K562 (cell line): ENCODE data around the gene PIEZO2. TPM values are rescaled to one million over a fixed set of nuclear protein-coding genes. Genes with fewer than 3 reads are reported as not detected.
A peak's percentile ranks its signal among the peaks of the same experiment; 100 is the strongest.

Source experiments
- CEBPG ChIP-seq, 3 experiments: fragments of 200-800 bp in 1 of 3; sonication (Bioruptor generic) in 1 of 3; sonication (generic) in 1 of 3; formaldehyde crosslinking in 1 of 3; IDR thresholded peaks in 2 of 3; conservative IDR thresholded peaks in 1 of 3; 2 replicates each; pipeline versions ENCODE4 v1.6.1 to v1.8.0; 2016 to 2022; ENCODE audit warnings: missing compliant biosample characterization in 2 of 3, missing genetic modification characterization in 2 of 3, mild to moderate bottlenecking in 1 of 3, missing genetic modification reagents in 1 of 3
- DPF2 ChIP-seq: fragments of 450-650 bp; IDR thresholded peaks from 2 replicates; pipeline ENCODE4 v1.6.1; 2016
- EP300 ChIP-seq: IDR thresholded peaks from 2 replicates; pipeline ENCODE4 v1.6.1; 2012; ENCODE audit warnings: low read length, improper control_type of control experiment
- KDM1A ChIP-seq, 2 experiments: fragments of 450-650 bp; IDR thresholded peaks; 2 replicates each; pipeline ENCODE4 v1.6.1; 2016; ENCODE audit warnings: mild to moderate bottlenecking in 2 of 2
- KLF16 ChIP-seq: IDR thresholded peaks from 2 replicates; pipeline ENCODE4 v1.6.1; 2016; ENCODE audit warnings: antibody characterized with exemption
- MTA2 ChIP-seq: fragments of 450-650 bp; IDR thresholded peaks from 2 replicates; pipeline ENCODE4 v1.6.1; 2016; ENCODE audit warnings: low read depth
- RCOR1 ChIP-seq, 2 experiments: IDR thresholded peaks; 2 replicates each; pipeline ENCODE4 v1.6.1; 2012; ENCODE audit warnings: low read depth in 2 of 2, low read length in 2 of 2, borderline replicate concordance in 1 of 2, improper control_type of control experiment in 1 of 2
- TCF3 ChIP-seq: sonication (generic); formaldehyde crosslinking; IDR thresholded peaks from 2 replicates; pipeline ENCODE4 v1.4.0; 2020; ENCODE audit warnings: mild to moderate bottlenecking, missing genetic modification reagents
- TEAD4 ChIP-seq, 2 experiments: sonication (generic) in 1 of 2; formaldehyde crosslinking in 1 of 2; IDR thresholded peaks; 2 replicates each; pipeline versions ENCODE4 v1.6.1 to v1.8.0; 2012 to 2022; ENCODE audit warnings: borderline replicate concordance in 1 of 2, inconsistent platforms in 1 of 2, low read length in 1 of 2, mild to moderate bottlenecking in 1 of 2, missing genetic modification reagents in 1 of 2
- polyA plus RNA-seq, 8 experiments: library from polyadenylated mRNA; depleted of rRNA in 4 of 8; stranded (reverse) in 5 of 8; unstranded in 3 of 8; fragments of >200 nt; fragmentation: Nextera tagmentation in 2 of 8; fragmentation: Illumina TruSeq in 1 of 8; extraction: Ambion mirVana in 2 of 8; extraction: Trizol in 1 of 8; gene quantifications; 2 replicates each; pipeline versions ENCODE4 v1.2.1 to v1.2.3, GENCODE V29; 2011 to 2014; ENCODE audit warnings: inconsistent platforms in 1 of 8, missing spikeins in 1 of 8
- total RNA-seq, 7 experiments: library from RNA; depleted of rRNA in 6 of 7; stranded (reverse); fragments of >200 nt in 6 of 7; fragmentation: Illumina TruSeq in 2 of 7; extraction: Trizol in 2 of 7; gene quantifications; 2 replicates each; pipeline versions ENCODE4 v1.2.1 to v1.2.3, GENCODE V29; 2011 to 2021; ENCODE audit warnings: low replicate concordance in 1 of 7
- TF ChIP-seq, protein P1 (sequence below), 2 experiments: fragments of 150-350 bp in 1 of 2; IDR thresholded peaks; 2 replicates each; pipeline ENCODE4 v1.6.1; 2012 to 2016; ENCODE audit warnings: low read depth in 2 of 2, low read length in 2 of 2, mild to moderate bottlenecking in 1 of 2, moderate library complexity in 1 of 2
- TF ChIP-seq, protein P2 (sequence below): IDR thresholded peaks from 2 replicates; pipeline ENCODE4 v1.6.1; 2014; ENCODE audit warnings: antibody characterized with exemption
- TF ChIP-seq, protein P3 (sequence below), 2 experiments: fragments of 200-800 bp in 1 of 2; sonication (Bioruptor generic) in 1 of 2; sonication (generic) in 1 of 2; formaldehyde crosslinking in 1 of 2; IDR thresholded peaks in 1 of 2; conservative IDR thresholded peaks in 1 of 2; 2 replicates each; pipeline versions ENCODE4 v1.5.0 to v1.6.1; 2016 to 2020; ENCODE audit warnings: missing compliant biosample characterization in 1 of 2, missing genetic modification characterization in 1 of 2, missing genetic modification reagents in 1 of 2
- TF ChIP-seq, protein P4 (sequence below), 2 experiments: IDR thresholded peaks in 1 of 2; conservative IDR thresholded peaks in 1 of 2; 2 replicates each; pipeline ENCODE4 v1.6.1; 2016; ENCODE audit warnings: low read depth in 2 of 2, mild to moderate bottlenecking in 1 of 2, missing compliant biosample characterization in 1 of 2, missing genetic modification characterization in 1 of 2, moderate library complexity in 1 of 2
- TF ChIP-seq, protein P5 (sequence below): fragments of 250-450 bp; sonication (Bioruptor Pico); IDR thresholded peaks from 2 replicates; pipeline ENCODE4 v1.8.0; 2021; ENCODE audit warnings: moderate library complexity, mild to moderate bottlenecking, inconsistent platforms

The PIEZO2 gene
- total and polyA plus RNA-seq, 9 of the 15 experiments (the other 6 are each of a cell fraction or from before 2014, with no cell fraction given): 0.54 to 4.1 (median 2.0) TPM

DNA sequence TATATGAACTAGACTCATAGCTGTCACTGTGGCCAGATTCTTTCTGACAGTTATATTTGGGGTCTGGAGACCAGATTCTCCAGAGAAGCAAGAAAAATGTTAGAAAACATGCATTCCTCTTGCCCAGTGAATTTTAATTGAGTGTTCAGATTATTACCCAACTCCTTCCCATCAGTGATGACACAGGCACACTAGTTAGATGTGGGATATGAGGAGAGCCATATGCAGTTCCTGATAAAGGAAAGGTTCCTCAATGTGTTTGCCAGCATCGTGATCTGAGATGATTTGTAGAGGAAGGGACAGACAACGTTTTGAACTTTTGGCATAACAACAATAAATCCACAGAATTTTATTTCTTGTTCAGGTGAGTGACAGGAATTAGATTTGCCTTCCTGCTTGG, 308.6 kb downstream of the PIEZO2 start (continued):
- TF ChIP-seq, protein P1, sequence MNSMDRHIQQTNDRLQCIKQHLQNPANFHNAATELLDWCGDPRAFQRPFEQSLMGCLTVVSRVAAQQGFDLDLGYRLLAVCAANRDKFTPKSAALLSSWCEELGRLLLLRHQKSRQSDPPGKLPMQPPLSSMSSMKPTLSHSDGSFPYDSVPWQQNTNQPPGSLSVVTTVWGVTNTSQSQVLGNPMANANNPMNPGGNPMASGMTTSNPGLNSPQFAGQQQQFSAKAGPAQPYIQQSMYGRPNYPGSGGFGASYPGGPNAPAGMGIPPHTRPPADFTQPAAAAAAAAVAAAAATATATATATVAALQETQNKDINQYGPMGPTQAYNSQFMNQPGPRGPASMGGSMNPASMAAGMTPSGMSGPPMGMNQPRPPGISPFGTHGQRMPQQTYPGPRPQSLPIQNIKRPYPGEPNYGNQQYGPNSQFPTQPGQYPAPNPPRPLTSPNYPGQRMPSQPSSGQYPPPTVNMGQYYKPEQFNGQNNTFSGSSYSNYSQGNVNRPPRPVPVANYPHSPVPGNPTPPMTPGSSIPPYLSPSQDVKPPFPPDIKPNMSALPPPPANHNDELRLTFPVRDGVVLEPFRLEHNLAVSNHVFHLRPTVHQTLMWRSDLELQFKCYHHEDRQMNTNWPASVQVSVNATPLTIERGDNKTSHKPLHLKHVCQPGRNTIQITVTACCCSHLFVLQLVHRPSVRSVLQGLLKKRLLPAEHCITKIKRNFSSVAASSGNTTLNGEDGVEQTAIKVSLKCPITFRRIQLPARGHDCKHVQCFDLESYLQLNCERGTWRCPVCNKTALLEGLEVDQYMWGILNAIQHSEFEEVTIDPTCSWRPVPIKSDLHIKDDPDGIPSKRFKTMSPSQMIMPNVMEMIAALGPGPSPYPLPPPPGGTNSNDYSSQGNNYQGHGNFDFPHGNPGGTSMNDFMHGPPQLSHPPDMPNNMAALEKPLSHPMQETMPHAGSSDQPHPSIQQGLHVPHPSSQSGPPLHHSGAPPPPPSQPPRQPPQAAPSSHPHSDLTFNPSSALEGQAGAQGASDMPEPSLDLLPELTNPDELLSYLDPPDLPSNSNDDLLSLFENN (IDR thresholded peaks at IDR 0.05; ENCODE audit: low read depth in 2 of 2, low read length in 2 of 2): peak in 1 of 2 experiments; percentile 73; a peak in 2 of 4 replicates
- TF ChIP-seq KDM1A (IDR thresholded peaks at IDR 0.05): 0 out of 4 replicates have a peak, but pooled peaks of 1 of the 2 experiments have one; percentile 13
- TF ChIP-seq KLF16: peak; percentile 76
- peak; percentile 76; the same call in 1 of the 2 replicates for TF ChIP-seq EP300
- peak in 1 of 2 experiments; percentile 59; a peak in 1 of 4 replicates for TF ChIP-seq RCOR1 (IDR thresholded peaks at IDR 0.05; ENCODE audit: borderline replicate concordance in 1 of 2, low read depth in 2 of 2, low read length in 2 of 2)
- peak; percentile 76 for TF ChIP-seq DPF2
- TF ChIP-seq TCF3 (CRISPR knock-in tag): peak; percentile 80
- TF ChIP-seq, protein P2, sequence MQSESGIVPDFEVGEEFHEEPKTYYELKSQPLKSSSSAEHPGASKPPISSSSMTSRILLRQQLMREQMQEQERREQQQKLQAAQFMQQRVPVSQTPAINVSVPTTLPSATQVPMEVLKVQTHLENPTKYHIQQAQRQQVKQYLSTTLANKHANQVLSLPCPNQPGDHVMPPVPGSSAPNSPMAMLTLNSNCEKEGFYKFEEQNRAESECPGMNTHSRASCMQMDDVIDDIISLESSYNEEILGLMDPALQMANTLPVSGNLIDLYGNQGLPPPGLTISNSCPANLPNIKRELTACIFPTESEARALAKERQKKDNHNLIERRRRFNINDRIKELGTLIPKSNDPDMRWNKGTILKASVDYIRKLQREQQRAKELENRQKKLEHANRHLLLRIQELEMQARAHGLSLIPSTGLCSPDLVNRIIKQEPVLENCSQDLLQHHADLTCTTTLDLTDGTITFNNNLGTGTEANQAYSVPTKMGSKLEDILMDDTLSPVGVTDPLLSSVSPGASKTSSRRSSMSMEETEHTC: 0 out of 2 replicates have a peak, but pooled peaks have one; percentile 24
- peak; percentile 83 for TF ChIP-seq MTA2
- TF ChIP-seq, protein P3, sequence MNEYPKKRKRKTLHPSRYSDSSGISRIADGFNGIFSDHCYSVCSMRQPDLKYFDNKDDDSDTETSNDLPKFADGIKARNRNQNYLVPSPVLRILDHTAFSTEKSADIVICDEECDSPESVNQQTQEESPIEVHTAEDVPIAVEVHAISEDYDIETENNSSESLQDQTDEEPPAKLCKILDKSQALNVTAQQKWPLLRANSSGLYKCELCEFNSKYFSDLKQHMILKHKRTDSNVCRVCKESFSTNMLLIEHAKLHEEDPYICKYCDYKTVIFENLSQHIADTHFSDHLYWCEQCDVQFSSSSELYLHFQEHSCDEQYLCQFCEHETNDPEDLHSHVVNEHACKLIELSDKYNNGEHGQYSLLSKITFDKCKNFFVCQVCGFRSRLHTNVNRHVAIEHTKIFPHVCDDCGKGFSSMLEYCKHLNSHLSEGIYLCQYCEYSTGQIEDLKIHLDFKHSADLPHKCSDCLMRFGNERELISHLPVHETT (CRISPR knock-in tag; conservative IDR thresholded peaks at IDR 0.05 in 1 of 2, IDR thresholded peaks at IDR 0.05 in 1 of 2): 0 out of 4 replicates have a peak, but pooled peaks of 1 of the 2 experiments have one; percentile 22
- TF ChIP-seq, protein P4, sequence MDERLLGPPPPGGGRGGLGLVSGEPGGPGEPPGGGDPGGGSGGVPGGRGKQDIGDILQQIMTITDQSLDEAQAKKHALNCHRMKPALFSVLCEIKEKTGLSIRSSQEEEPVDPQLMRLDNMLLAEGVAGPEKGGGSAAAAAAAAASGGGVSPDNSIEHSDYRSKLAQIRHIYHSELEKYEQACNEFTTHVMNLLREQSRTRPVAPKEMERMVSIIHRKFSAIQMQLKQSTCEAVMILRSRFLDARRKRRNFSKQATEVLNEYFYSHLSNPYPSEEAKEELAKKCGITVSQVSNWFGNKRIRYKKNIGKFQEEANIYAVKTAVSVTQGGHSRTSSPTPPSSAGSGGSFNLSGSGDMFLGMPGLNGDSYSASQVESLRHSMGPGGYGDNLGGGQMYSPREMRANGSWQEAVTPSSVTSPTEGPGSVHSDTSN (CRISPR knock-in tag; IDR thresholded peaks at IDR 0.05; ENCODE audit: low read depth): no peak
- TF ChIP-seq, protein P4 (tag; conservative IDR thresholded peaks at IDR 0.05; ENCODE audit: low read depth): peak; percentile 62
- TF ChIP-seq, protein P5, sequence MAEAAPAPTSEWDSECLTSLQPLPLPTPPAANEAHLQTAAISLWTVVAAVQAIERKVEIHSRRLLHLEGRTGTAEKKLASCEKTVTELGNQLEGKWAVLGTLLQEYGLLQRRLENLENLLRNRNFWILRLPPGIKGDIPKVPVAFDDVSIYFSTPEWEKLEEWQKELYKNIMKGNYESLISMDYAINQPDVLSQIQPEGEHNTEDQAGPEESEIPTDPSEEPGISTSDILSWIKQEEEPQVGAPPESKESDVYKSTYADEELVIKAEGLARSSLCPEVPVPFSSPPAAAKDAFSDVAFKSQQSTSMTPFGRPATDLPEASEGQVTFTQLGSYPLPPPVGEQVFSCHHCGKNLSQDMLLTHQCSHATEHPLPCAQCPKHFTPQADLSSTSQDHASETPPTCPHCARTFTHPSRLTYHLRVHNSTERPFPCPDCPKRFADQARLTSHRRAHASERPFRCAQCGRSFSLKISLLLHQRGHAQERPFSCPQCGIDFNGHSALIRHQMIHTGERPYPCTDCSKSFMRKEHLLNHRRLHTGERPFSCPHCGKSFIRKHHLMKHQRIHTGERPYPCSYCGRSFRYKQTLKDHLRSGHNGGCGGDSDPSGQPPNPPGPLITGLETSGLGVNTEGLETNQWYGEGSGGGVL (CRISPR knock-in tag): no peak
- peak; percentile 96 for TF ChIP-seq TEAD4 (IDR thresholded peaks at IDR 0.05; ENCODE audit: low read length)
- TF ChIP-seq TEAD4 (CRISPR knock-in tag; IDR thresholded peaks at IDR 0.05; ENCODE audit: borderline replicate concordance): no peak
- TF ChIP-seq CEBPG (CRISPR knock-in tag; IDR thresholded peaks at IDR 0.05): no peak
- TF ChIP-seq CEBPG (tag; conservative IDR thresholded peaks at IDR 0.05 in 1 of 2, IDR thresholded peaks at IDR 0.05 in 1 of 2): peak in 1 of 2 experiments; percentile 71; a peak in 2 of 4 replicates
